Uterus (tissue), 4 donors: ENCODE measurements around the gene STMN1. TPM values are rescaled to one million over a fixed set of nuclear protein-coding genes. Genes with fewer than 3 reads are reported as not detected.

ENCODE experiments used
- DNase-seq, 2 donors: peaks; one replicate each; pipeline ENCODE4 v3.0.0-alpha.2; 2019 to 2020
- H3K27ac ChIP-seq, 2 donors: fragments of 200-600 bp; sonication (generic); 1 replicate in 1 of 2; 2 replicates in 1 of 2; pipeline ENCODE4 v1.5.1; 2016 to 2018
- H3K27me3 ChIP-seq, 2 donors: fragments of 200-600 bp; sonication (generic); one replicate each; pipeline ENCODE4 v1.5.1; 2018 to 2019; ENCODE audit warnings: control low read depth in 1 of 2
- H3K36me3 ChIP-seq, 2 donors: fragments of 200-600 bp; sonication (generic); one replicate each; pipeline ENCODE4 v1.5.1; 2019; ENCODE audit warnings: control low read depth in 1 of 2
- H3K4me1 ChIP-seq, 2 donors: fragments of 200-600 bp; sonication (generic); one replicate each; pipeline ENCODE4 v1.5.1; 2018 to 2019; ENCODE audit warnings: control low read depth in 1 of 2
- H3K4me3 ChIP-seq, 2 donors: fragments of 200-600 bp; sonication (generic); 1 replicate in 1 of 2; 2 replicates in 1 of 2; pipeline ENCODE4 v1.5.1; 2018 to 2019; ENCODE audit warnings: mild to moderate bottlenecking in 1 of 2
- H3K9me3 ChIP-seq, 2 donors: fragments of 200-600 bp; sonication (generic); one replicate each; pipeline ENCODE4 v1.5.1; 2019; ENCODE audit warnings: control low read depth in 1 of 2
- POLR2A ChIP-seq, 2 donors: fragments of 450-650 bp; IDR thresholded peaks; one replicate each; pipeline ENCODE4 v1.6.1; 2016; ENCODE audit warnings: antibody characterized with exemption in 2 of 2, mild to moderate bottlenecking in 1 of 2, moderate library complexity in 1 of 2
- intact Hi-C: fragments of 100-400 bp; cut with DNase I; formaldehyde crosslinking; loops from one replicate; pipeline ENCODE4 v1.15.1; 2023; ENCODE audit warnings: low total_unique reads
- total RNA-seq, 4 donors: library from RNA; depleted of rRNA in 3 of 4; stranded (reverse); fragments of >200 nt in 3 of 4; gene quantifications; one replicate each; pipeline versions ENCODE4 v1.1.0 to v1.2.4, GENCODE V29; 2014 to 2023
- TF ChIP-seq, protein P1 (sequence below), 4 experiments: fragments of 200-600 bp in 2 of 4; fragments of 450-650 bp in 2 of 4; sonication (generic) in 2 of 4; IDR thresholded peaks; one replicate each; pipeline ENCODE4 v1.5.1; 2016 to 2019; ENCODE audit warnings: antibody characterized with exemption in 4 of 4, mild to moderate bottlenecking in 2 of 4, moderate library complexity in 1 of 4
- donor health status: DM: yes; HTN: yes; CAD: no.

Gene STMN1
- total RNA-seq: 100 to 1,000 TPM in 1 of 4 donors, 10 to 100 TPM in 3; 34.6 to 100 (median 78.2) TPM

GRCh38 chr1:25905680-25906643 lies at the start of gene STMN1:
Gene STMN1, minus strand, starts transcription at chr1:25906419. Its CDS starts 1,743 bp downstream, at chr1:25904676.
- no peaks in the 10 kb centered on the region for H3K36me3 ChIP-seq
- peaks cover 0 to 10% of the 10 kb centered on the region in 2 donors for H3K4me1 ChIP-seq
- H3K27ac ChIP-seq: peak within 1 kb of the TSS; percentile 73 to 90
- peak; percentile 93 to 95 for DNase-seq
- H3K9me3 ChIP-seq: no peaks in the 10 kb centered on the region
- intact Hi-C loops: no loop called here
- H3K4me3 ChIP-seq: peak within 1 kb of the TSS; percentile 58 to 97
- peak; percentile 94 to 97 for TF ChIP-seq POLR2A (IDR thresholded peaks at IDR 0.05)
- TF ChIP-seq, protein P1, sequence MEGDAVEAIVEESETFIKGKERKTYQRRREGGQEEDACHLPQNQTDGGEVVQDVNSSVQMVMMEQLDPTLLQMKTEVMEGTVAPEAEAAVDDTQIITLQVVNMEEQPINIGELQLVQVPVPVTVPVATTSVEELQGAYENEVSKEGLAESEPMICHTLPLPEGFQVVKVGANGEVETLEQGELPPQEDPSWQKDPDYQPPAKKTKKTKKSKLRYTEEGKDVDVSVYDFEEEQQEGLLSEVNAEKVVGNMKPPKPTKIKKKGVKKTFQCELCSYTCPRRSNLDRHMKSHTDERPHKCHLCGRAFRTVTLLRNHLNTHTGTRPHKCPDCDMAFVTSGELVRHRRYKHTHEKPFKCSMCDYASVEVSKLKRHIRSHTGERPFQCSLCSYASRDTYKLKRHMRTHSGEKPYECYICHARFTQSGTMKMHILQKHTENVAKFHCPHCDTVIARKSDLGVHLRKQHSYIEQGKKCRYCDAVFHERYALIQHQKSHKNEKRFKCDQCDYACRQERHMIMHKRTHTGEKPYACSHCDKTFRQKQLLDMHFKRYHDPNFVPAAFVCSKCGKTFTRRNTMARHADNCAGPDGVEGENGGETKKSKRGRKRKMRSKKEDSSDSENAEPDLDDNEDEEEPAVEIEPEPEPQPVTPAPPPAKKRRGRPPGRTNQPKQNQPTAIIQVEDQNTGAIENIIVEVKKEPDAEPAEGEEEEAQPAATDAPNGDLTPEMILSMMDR (IDR thresholded peaks at IDR 0.05): peak in 1 of 4 experiments; percentile 18
- H3K27me3 ChIP-seq: no peaks in the 10 kb centered on the region

DNA sequence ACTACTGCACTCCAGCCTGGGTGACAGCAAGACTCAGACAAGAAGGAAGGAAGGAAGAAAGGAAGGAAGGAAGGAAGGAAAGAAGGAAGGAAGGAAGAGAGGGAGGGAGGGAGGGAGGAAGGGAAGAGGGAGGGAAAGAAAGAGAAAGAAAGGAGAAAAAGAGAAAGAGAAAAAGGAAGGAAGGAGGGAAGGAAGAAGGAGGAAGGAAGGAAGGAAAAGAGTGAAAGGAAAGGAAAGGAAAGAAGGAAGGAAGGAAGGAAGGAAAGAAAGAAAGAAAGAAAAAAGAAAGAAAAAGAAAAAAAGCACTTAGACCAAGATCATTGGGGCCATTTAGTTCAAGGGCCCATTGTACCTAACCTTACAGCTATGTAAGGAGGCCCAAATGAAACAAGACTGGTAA lies 49.3 kb upstream of the STMN1 start:
- intact Hi-C loops: no loop called here
- TF ChIP-seq, protein P1 (IDR thresholded peaks at IDR 0.05): no peak
- TF ChIP-seq POLR2A (IDR thresholded peaks at IDR 0.05): no peak

GRCh38 chr1:25954282-25954938 lies 48.2 kb upstream of the STMN1 start:
- intact Hi-C loops: no loop called here
- Histone ChIP-seq H3K4me1 (peaks cover 0 to 3% of the 10 kb centered on the region in 2 donors), H3K27me3 (no peaks in the 10 kb centered on the region), H3K4me3 (no peak overlapping the region), H3K27ac (no peak overlapping the region), H3K9me3 (no peaks in the 10 kb centered on the region), H3K36me3 (no peaks in the 10 kb centered on the region)
- no peak for DNase-seq
- no peak for TF ChIP-seq POLR2A (IDR thresholded peaks at IDR 0.05)
- TF ChIP-seq, protein P1 (IDR thresholded peaks at IDR 0.05): no peak

More for the DNA sequence above, 49.3 kb upstream of the STMN1 start:
- peaks cover 0 to 3% of the 10 kb centered on the region in 2 donors for H3K4me1 ChIP-seq
- H3K36me3 ChIP-seq: no peaks in the 10 kb centered on the region
- H3K9me3 ChIP-seq: no peaks in the 10 kb centered on the region
- H3K27me3 ChIP-seq: no peaks in the 10 kb centered on the region
- H3K4me3 ChIP-seq: no peak overlapping the region
- DNase-seq: no peak
- H3K27ac ChIP-seq: no peak overlapping the region

GRCh38 chr1:25952841-25953401 lies 46.7 kb upstream of the STMN1 start:
- no peak for TF ChIP-seq POLR2A (IDR thresholded peaks at IDR 0.05)
- TF ChIP-seq, protein P1 (IDR thresholded peaks at IDR 0.05): no peak
- DNase-seq: peak in 1 of 2 donors; percentile 46
- Histone ChIP-seq H3K4me1 (peaks cover 0 to 3% of the 10 kb centered on the region in 2 donors), H3K4me3 (no peak overlapping the region), H3K27ac (no peak overlapping the region), H3K36me3 (no peaks in the 10 kb centered on the region), H3K27me3 (no peaks in the 10 kb centered on the region), H3K9me3 (no peaks in the 10 kb centered on the region)
- intact Hi-C loops: no loop called here
